K562 (cell line): Measurements from ENCODE around the gene SYNGR3. TPM values are rescaled to one million over a fixed set of nuclear protein-coding genes. Genes with fewer than 3 reads are reported as not detected.

ENCODE experiments used
- ATAC-seq: fragments of 200-7000 bp; cut with Tn5 transposase; 3 replicates; pipeline ENCODE4 v1.9.1; 2020; ENCODE audit warnings: moderate library complexity
- BruUV-seq: library from RNA; stranded (reverse); fragments of 400-500 nt; replicated peaks from 2 replicates; lab custom pipeline; 2021; lab: Mats Ljungman, UMichigan
- CTCF ChIA-PET: fragments of 300-600 bp; formaldehyde crosslinking; extraction: SDS; loops from one replicate; lab custom pipeline; 2021; ENCODE audit warnings: low intra/inter-chr PET ratio; lab: Yijun Ruan, JAX
- POLR2A ChIA-PET: fragments of 300-600, 350-650 bp; sonication (Branson Sonifier 250); formaldehyde crosslinking; extraction: SDS; loops from one replicate; lab custom pipeline; 2021; ENCODE audit warnings: antibody characterized with exemption, inconsistent platforms; lab: Yijun Ruan, JAX
- DNase-seq, 4 experiments: peaks; one replicate each; pipeline versions ENCODE4 v3.0.0 to v3.0.0-alpha.2; 2011 to 2018; ENCODE audit warnings: low spot score in 3 of 4, mixed read lengths in 3 of 4; ENCODE audit errors: extremely low read depth in 1 of 4
- FAIRE-seq: peaks from 2 replicates; lab custom pipeline; 2011; peaks lifted over from hg19 to GRCh38; lab: Jason Lieb, UNC
- H2AFZ ChIP-seq: 2 replicates; pipeline ENCODE4 v1.6.0; 2011; ENCODE audit warnings: low read depth, low read length, control low read depth, inconsistent platforms
- H3K27ac ChIP-seq: fragments of 200-600 bp; 3 replicates; pipeline ENCODE4 v1.8.0; 2011; ENCODE audit warnings: low read depth, mild to moderate bottlenecking, control low read depth, inconsistent platforms, low read length, moderate library complexity, mixed read lengths; ENCODE audit errors: extremely low read depth
- H3K27me3 ChIP-seq, 2 experiments: fragments of 300-600 bp in 1 of 2; 2 replicates in 1 of 2; 3 replicates in 1 of 2; pipeline versions ENCODE4 v1.6.0 to v1.8.0; 2011; ENCODE audit warnings: inconsistent platforms in 2 of 2, low read length in 2 of 2, mild to moderate bottlenecking in 1 of 2, mixed read lengths in 1 of 2, moderate library complexity in 1 of 2; ENCODE audit not compliant: control insufficient read depth in 2 of 2, insufficient read depth in 2 of 2
- H3K36me3 ChIP-seq: fragments of 300-600 bp; 3 replicates; pipeline ENCODE4 v1.8.0; 2011; ENCODE audit warnings: mild to moderate bottlenecking, low read length, inconsistent platforms; ENCODE audit not compliant: control insufficient read depth, insufficient read depth
- H3K4me1 ChIP-seq, 2 experiments: fragments of 200-600 bp in 1 of 2; replicated peaks in 1 of 2; 2 replicates in 1 of 2; 3 replicates in 1 of 2; pipeline versions ENCODE4 v1.5.1 to v1.8.0; 2011; ENCODE audit warnings: inconsistent platforms in 2 of 2, low read length in 2 of 2, mild to moderate bottlenecking in 1 of 2, mixed read lengths in 1 of 2, moderate library complexity in 1 of 2; ENCODE audit not compliant: control insufficient read depth in 2 of 2, insufficient read depth in 2 of 2
- H3K4me2 ChIP-seq: 2 replicates; pipeline ENCODE4 v1.6.1; 2011; ENCODE audit warnings: low read length, control low read depth, inconsistent platforms, mixed read lengths; ENCODE audit not compliant: insufficient read depth
- H3K4me3 ChIP-seq: fragments of 200-600 bp; sonication (generic), shearing (Covaris generic); 2 replicates; pipeline ENCODE4 v1.5.1; 2016; ENCODE audit warnings: control low read depth, inconsistent platforms
- H3K79me2 ChIP-seq: fragments of 200-600 bp; 3 replicates; pipeline ENCODE4 v1.8.0; 2011; ENCODE audit warnings: low read length, inconsistent platforms; ENCODE audit not compliant: control insufficient read depth, insufficient read depth
- H3K9ac ChIP-seq, 2 experiments: 2 replicates each; pipeline versions ENCODE4 v1.6.0 to v1.6.1; 2011; ENCODE audit warnings: low read depth in 2 of 2, low read length in 2 of 2, control low read depth in 1 of 2, inconsistent platforms in 1 of 2, mild to moderate bottlenecking in 1 of 2, mixed read lengths in 1 of 2; ENCODE audit not compliant: insufficient read depth in 1 of 2
- H3K9me1 ChIP-seq: one replicate; pipeline ENCODE4 v1.6.0; 2011; ENCODE audit warnings: inconsistent platforms, mild to moderate bottlenecking, low read length, moderate library complexity; ENCODE audit not compliant: control insufficient read depth, insufficient read depth
- H3K9me3 ChIP-seq: replicated peaks from 2 replicates; pipeline ENCODE4 v1.5.1; 2011; ENCODE audit warnings: low read depth, low read length, inconsistent platforms; ENCODE audit not compliant: control insufficient read depth, insufficient read depth
- H4K20me1 ChIP-seq: replicated peaks from 2 replicates; pipeline ENCODE4 v1.6.1; 2011; ENCODE audit warnings: low read length, inconsistent platforms, mixed read lengths; ENCODE audit not compliant: control insufficient read depth, insufficient read depth
- CBFB ChIP-seq: sonication (generic); formaldehyde crosslinking; IDR thresholded peaks from 2 replicates; pipeline ENCODE4 v1.4.0; 2020; ENCODE audit warnings: mild to moderate bottlenecking, missing genetic modification reagents
- CEBPB ChIP-seq: fragments of 450-650 bp; IDR thresholded peaks from 2 replicates; pipeline ENCODE4 v1.6.1; 2016; ENCODE audit warnings: missing genetic modification characterization, missing compliant biosample characterization
- LEF1 ChIP-seq: fragments of 450-650 bp; IDR thresholded peaks from 2 replicates; pipeline ENCODE4 v1.6.1; 2016; ENCODE audit warnings: mild to moderate bottlenecking
- NFIC ChIP-seq: fragments of 450-650 bp; IDR thresholded peaks from 2 replicates; pipeline ENCODE4 v1.6.1; 2017; ENCODE audit warnings: mild to moderate bottlenecking, inconsistent platforms
- RBFOX2 ChIP-seq: fragments of 200-400 bp; formaldehyde crosslinking; IDR thresholded peaks from 2 replicates; pipeline ENCODE4 v1.6.1; 2017; ENCODE audit warnings: low read depth, mild to moderate bottlenecking, low read length, moderate library complexity
- RFX5 ChIP-seq: IDR thresholded peaks from 2 replicates; pipeline ENCODE4 v1.6.1; 2011; ENCODE audit warnings: low read depth, mild to moderate bottlenecking, improper control_type of control experiment, low read length
- SMAD3 ChIP-seq: fragments of 450-650 bp; formaldehyde crosslinking; conservative IDR thresholded peaks from 2 replicates; pipeline ENCODE4 v1.4.0; 2020; ENCODE audit warnings: mild to moderate bottlenecking
- TRIM24 ChIP-seq, 2 experiments: fragments of 450-650 bp; IDR thresholded peaks; 2 replicates each; pipeline ENCODE4 v1.6.1; 2016
- ZBTB7A ChIP-seq: IDR thresholded peaks from 2 replicates; pipeline ENCODE4 v1.6.1; 2011; ENCODE audit warnings: low read depth, mild to moderate bottlenecking, low read length, moderate library complexity, borderline replicate concordance; ENCODE audit not compliant: control insufficient read depth
- ZFX ChIP-seq: sonication (generic); formaldehyde crosslinking; IDR thresholded peaks from 2 replicates; pipeline ENCODE4 v1.8.0; 2022; ENCODE audit warnings: mild to moderate bottlenecking, missing genetic modification reagents, moderate library complexity
- ZNF41 ChIP-seq: fragments of 250-450 bp; sonication (Bioruptor Pico); conservative IDR thresholded peaks from 2 replicates; pipeline ENCODE4 v1.4.0; 2020; ENCODE audit warnings: mild to moderate bottlenecking
- WGBS: fragments of 100-300 bp; shearing (Covaris generic); methylation state at CpG from one replicate; pipeline ENCODE4 v1.1.6; 2016; ENCODE audit warnings: low coverage, mixed read lengths; ENCODE audit not compliant: insufficient coverage; ENCODE audit errors: missing lambda C conversion rate; 5-methylcytosine and 5-hydroxymethylcytosine counted together
- in situ Hi-C: fragments of 300-500 bp; cut with MboI; formaldehyde crosslinking; loops from 4 replicates; pipeline ENCODE4 v1.15.0; 2018; ENCODE audit warnings: inconsistent platforms, mixed read lengths
- intact Hi-C: fragments of 100-400 bp; cut with micrococcal nuclease; formaldehyde crosslinking; loops from 2 replicates; pipeline ENCODE4 v1.14.2; 2022
- polyA plus RNA-seq, 8 experiments: library from polyadenylated mRNA; depleted of rRNA in 4 of 8; stranded (reverse) in 5 of 8; unstranded in 3 of 8; fragments of >200 nt; fragmentation: Nextera tagmentation in 2 of 8; fragmentation: Illumina TruSeq in 1 of 8; extraction: Ambion mirVana in 2 of 8; extraction: Trizol in 1 of 8; gene quantifications; 2 replicates each; pipeline versions ENCODE4 v1.2.1 to v1.2.3, GENCODE V29; 2011 to 2014; ENCODE audit warnings: inconsistent platforms in 1 of 8, missing spikeins in 1 of 8
- total RNA-seq, 7 experiments: library from RNA; depleted of rRNA in 6 of 7; stranded (reverse); fragments of >200 nt in 6 of 7; fragmentation: Illumina TruSeq in 2 of 7; extraction: Trizol in 2 of 7; gene quantifications; 2 replicates each; pipeline versions ENCODE4 v1.2.1 to v1.2.3, GENCODE V29; 2011 to 2021; ENCODE audit warnings: low replicate concordance in 1 of 7
- TF ChIP-seq, protein P1 (sequence below): sonication (generic); formaldehyde crosslinking; IDR thresholded peaks from 2 replicates; pipeline ENCODE4 v1.8.1; 2023; ENCODE audit warnings: mild to moderate bottlenecking, missing genetic modification reagents
- TF ChIP-seq, protein P2 (sequence below): fragments of 450-650 bp; formaldehyde crosslinking; IDR thresholded peaks from 2 replicates; pipeline ENCODE4 v1.4.0; 2020; ENCODE audit warnings: mild to moderate bottlenecking, moderate library complexity
- TF ChIP-seq, protein P3 (sequence below): fragments of 200-800 bp; sonication (Bioruptor generic); IDR thresholded peaks from 2 replicates; pipeline ENCODE4 v1.6.1; 2017; ENCODE audit warnings: missing genetic modification characterization, missing compliant biosample characterization

SYNGR3 gene
- total and polyA plus RNA-seq, 9 of the 15 experiments (the other 6 are each of a cell fraction or from before 2014, with no cell fraction given): 3.7 to 69.2 (median 36.3) TPM

DNA sequence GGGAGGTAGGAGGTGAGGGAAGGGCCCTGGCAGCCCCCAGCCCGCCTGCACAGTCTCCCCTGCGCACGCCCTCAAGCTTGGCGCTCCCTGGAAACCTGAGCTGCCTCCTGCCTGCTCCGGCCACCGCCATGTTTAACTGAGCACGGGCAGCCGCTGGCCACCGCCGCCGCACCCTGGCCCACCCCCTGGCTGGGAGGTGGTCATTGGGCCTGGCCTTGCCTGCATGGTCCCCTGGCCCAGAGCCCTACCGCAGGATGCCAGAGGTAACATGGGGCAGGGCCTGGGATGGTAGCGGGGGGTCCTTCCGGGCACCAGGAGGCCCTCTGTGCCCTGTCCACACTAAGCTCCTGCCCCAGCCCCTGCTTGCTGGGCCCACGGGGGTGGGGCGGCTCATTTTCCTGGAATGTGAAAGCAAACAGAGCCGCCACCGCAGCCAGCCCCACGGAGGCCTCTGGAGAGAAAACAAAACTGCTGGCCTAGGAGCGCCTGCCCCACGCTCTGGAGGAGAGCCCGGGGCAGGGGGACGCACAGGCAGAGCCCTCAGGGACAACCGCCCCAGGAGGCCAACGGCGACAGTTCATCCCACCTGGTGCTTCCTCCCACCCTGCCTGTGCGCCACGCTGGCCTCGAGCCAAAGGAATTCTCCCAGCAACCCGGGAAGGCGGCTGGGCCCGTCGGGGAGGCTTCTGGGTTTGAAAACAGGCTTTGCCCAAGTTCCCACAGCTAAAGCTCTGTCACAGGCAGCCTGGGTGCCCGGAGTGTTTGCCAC is 45.8 kb downstream of the SYNGR3 start:
- no TSS peak for BruUV-seq
- Histone ChIP-seq H3K9me1 (no peaks in the 10 kb centered on the region), H3K36me3 (peaks cover 18% of the 10 kb centered on the region; the same call in 1 of the 3 replicates), H3K4me3 (no peak overlapping the region), H4K20me1 (no peaks in the 10 kb centered on the region), H3K27ac (no peak overlapping the region), H3K27me3 (no peaks in the 10 kb centered on the region), H3K9me3 (no peaks in the 10 kb centered on the region), H3K79me2 (peaks cover 8% of the 10 kb centered on the region; the same call in 1 of the 3 replicates), H3K9ac (peak overlapping the region in 1 of 2 experiments; percentile 81; a peak in 2 of 4 replicates), H3K4me1 (peaks cover 14 to 89% of the 10 kb centered on the region in 2 experiments), H3K4me2 (no peak overlapping the region), H2AFZ (no peak overlapping the region)
- no peak for TF ChIP-seq CEBPB (tag)
- 0 out of 2 replicates have a peak, but pooled peaks have one; percentile 15 for TF ChIP-seq ZBTB7A
- no peak for TF ChIP-seq LEF1
- TF ChIP-seq, protein P1, sequence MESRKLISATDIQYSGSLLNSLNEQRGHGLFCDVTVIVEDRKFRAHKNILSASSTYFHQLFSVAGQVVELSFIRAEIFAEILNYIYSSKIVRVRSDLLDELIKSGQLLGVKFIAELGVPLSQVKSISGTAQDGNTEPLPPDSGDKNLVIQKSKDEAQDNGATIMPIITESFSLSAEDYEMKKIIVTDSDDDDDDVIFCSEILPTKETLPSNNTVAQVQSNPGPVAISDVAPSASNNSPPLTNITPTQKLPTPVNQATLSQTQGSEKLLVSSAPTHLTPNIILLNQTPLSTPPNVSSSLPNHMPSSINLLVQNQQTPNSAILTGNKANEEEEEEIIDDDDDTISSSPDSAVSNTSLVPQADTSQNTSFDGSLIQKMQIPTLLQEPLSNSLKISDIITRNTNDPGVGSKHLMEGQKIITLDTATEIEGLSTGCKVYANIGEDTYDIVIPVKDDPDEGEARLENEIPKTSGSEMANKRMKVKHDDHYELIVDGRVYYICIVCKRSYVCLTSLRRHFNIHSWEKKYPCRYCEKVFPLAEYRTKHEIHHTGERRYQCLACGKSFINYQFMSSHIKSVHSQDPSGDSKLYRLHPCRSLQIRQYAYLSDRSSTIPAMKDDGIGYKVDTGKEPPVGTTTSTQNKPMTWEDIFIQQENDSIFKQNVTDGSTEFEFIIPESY (CRISPR knock-in tag): peak; percentile 51
- TF ChIP-seq SMAD3 (CRISPR knock-in tag): no peak
- peak; percentile 83 for TF ChIP-seq NFIC
- no peak for TF ChIP-seq RFX5
- TF ChIP-seq, protein P2, sequence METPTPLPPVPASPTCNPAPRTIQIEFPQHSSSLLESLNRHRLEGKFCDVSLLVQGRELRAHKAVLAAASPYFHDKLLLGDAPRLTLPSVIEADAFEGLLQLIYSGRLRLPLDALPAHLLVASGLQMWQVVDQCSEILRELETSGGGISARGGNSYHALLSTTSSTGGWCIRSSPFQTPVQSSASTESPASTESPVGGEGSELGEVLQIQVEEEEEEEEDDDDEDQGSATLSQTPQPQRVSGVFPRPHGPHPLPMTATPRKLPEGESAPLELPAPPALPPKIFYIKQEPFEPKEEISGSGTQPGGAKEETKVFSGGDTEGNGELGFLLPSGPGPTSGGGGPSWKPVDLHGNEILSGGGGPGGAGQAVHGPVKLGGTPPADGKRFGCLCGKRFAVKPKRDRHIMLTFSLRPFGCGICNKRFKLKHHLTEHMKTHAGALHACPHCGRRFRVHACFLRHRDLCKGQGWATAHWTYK (CRISPR knock-in tag): no peak
- peak; percentile 30; the same call in 1 of the 2 replicates for TF ChIP-seq RBFOX2
- TF ChIP-seq, protein P3, sequence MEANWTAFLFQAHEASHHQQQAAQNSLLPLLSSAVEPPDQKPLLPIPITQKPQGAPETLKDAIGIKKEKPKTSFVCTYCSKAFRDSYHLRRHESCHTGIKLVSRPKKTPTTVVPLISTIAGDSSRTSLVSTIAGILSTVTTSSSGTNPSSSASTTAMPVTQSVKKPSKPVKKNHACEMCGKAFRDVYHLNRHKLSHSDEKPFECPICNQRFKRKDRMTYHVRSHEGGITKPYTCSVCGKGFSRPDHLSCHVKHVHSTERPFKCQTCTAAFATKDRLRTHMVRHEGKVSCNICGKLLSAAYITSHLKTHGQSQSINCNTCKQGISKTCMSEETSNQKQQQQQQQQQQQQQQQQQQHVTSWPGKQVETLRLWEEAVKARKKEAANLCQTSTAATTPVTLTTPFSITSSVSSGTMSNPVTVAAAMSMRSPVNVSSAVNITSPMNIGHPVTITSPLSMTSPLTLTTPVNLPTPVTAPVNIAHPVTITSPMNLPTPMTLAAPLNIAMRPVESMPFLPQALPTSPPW (CRISPR knock-in tag): 0 out of 2 replicates have a peak, but pooled peaks have one; percentile 17
- 0 out of 2 replicates have a peak, but pooled peaks have one; percentile 20 for TF ChIP-seq ZFX (CRISPR knock-in tag)
- TF ChIP-seq TRIM24 (IDR thresholded peaks at IDR 0.05): no peak
- no peak for TF ChIP-seq ZNF41 (CRISPR knock-in tag)
- TF ChIP-seq CBFB (CRISPR knock-in tag): no peak
- ChIA-PET CTCF (no interaction called here), POLR2A (interaction anchor here (0.5 to 1.1 kb wide), 2 partner anchors 20 to 215 kb away, joined by 3 read pairs; no protein-coding TSS in a partner anchor)
- ATAC-seq (no peak), FAIRE-seq (no peak), DNase-seq (no peak)
- intact Hi-C loops (no loop called here), in situ Hi-C loops (no loop called here)
- 72% methylated on average over 30 of the region's 34 CpGs for WGBS
